ENCODE data around the gene ZBTB6. TPM values are rescaled to one million over a fixed set of nuclear protein-coding genes. Genes with fewer than 3 reads are reported as not detected.

ZBTB6 gene
- total and polyA plus RNA-seq, 9 of the 15 experiments (the other 6 are each of a cell fraction or from before 2014, with no cell fraction given) = 1.4 to 7.2 (median 5.3) TPM

DNA sequence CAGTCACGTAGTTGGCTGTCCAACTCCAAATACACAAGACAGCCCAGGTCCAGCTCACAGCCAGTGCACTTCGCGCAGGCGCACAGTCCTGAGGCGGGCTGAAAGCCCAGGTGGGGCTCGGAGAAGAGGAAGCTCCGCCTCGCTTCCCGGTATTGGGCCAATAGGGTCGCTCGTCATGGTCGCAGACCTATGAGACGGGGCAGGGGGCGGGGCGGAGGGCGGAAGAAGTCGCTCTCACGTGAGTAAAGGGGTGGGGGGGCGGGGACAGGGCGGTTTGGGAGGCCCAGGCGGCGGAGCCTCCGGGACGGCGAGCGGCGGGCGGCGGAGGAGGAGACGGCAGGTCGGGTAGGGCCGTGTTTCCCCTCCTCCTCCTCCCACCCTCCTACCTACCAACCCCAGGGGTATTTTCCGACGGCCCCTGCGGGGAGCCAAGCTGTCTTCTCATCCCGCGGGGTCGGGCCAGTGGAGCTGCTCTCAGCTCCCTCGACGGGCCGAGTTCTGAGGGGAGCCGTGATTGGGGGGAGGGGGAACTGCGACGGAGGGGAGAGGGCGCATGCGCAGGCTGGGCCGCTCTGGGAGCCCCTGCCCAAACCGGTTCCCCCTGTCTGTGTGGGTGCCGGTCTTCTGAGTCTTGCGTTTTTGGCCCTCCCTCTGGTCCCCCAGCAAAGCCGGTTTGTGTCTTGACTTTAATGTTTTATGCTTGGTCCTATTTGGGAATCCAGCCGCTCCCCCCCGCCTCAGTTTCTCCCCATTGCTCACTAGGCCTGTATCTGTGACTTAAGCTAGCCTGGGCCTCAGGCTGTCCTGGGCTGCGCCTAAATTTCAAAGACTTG lies 27.8 kb upstream of the ZBTB6 start, which contains the start of gene RABGAP1 (continued):
- TF ChIP-seq, protein P1, sequence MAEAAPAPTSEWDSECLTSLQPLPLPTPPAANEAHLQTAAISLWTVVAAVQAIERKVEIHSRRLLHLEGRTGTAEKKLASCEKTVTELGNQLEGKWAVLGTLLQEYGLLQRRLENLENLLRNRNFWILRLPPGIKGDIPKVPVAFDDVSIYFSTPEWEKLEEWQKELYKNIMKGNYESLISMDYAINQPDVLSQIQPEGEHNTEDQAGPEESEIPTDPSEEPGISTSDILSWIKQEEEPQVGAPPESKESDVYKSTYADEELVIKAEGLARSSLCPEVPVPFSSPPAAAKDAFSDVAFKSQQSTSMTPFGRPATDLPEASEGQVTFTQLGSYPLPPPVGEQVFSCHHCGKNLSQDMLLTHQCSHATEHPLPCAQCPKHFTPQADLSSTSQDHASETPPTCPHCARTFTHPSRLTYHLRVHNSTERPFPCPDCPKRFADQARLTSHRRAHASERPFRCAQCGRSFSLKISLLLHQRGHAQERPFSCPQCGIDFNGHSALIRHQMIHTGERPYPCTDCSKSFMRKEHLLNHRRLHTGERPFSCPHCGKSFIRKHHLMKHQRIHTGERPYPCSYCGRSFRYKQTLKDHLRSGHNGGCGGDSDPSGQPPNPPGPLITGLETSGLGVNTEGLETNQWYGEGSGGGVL (CRISPR knock-in tag; IDR thresholded peaks at IDR 0.05) = no peak
- TF ChIP-seq NONO (IDR thresholded peaks at IDR 0.05; ENCODE audit: low read depth in 2 of 2, low read length in 1 of 2) (no peak), HDAC3 (IDR thresholded peaks at IDR 0.05; ENCODE audit: borderline replicate concordance, partially characterized antibody) (no peak), FOXO4 (CRISPR knock-in tag; IDR thresholded peaks at IDR 0.05) (no peak), ESRRB (CRISPR knock-in tag; IDR thresholded peaks at IDR 0.05; ENCODE audit: borderline replicate concordance) (no peak), HDAC2 (IDR thresholded peaks at IDR 0.05) (no peak), ZNF143 (CRISPR knock-in tag; IDR thresholded peaks at IDR 0.05) (no peak), SMC3 (conservative IDR thresholded peaks at IDR 0.05; ENCODE audit: insufficient read depth, low read depth, low read length) (no peak), NFRKB (IDR thresholded peaks at IDR 0.05; ENCODE audit: low read depth) (no peak), ETV1 (tag; conservative IDR thresholded peaks at IDR 0.05; ENCODE audit: low read depth) (no peak), SOX6 (IDR thresholded peaks at IDR 0.05) (peak; percentile 34; the same call in 1 of the 2 replicates), GABPB1 (CRISPR knock-in tag; IDR thresholded peaks at IDR 0.05) (peak; percentile 73), ELF1 (tag; IDR thresholded peaks at IDR 0.05) (peak; percentile 84), CBX5 (IDR thresholded peaks at IDR 0.05; ENCODE audit: borderline replicate concordance, low read depth) (peak; percentile 98), ZNF24 (IDR thresholded peaks at IDR 0.05) (no peak), EP300 (IDR thresholded peaks at IDR 0.05; ENCODE audit: low read length) (0 out of 2 replicates have a peak, but pooled peaks have one; percentile 4), TOE1 (IDR thresholded peaks at IDR 0.05; ENCODE audit: borderline replicate concordance) (peak; percentile 38; the same call in 1 of the 2 replicates), TOE1 (CRISPR knock-in tag; IDR thresholded peaks at IDR 0.05; ENCODE audit: borderline replicate concordance, low read depth) (no peak), U2AF2 (optimal IDR thresholded peaks at IDR 0.05; ENCODE audit: low read depth, low read length) (no peak), EWSR1 (IDR thresholded peaks at IDR 0.05; ENCODE audit: borderline replicate concordance, low read depth, partially characterized antibody) (no peak), NCOA4 (IDR thresholded peaks at IDR 0.05; ENCODE audit: partially characterized antibody) (no peak), USF2 (CRISPR knock-in tag; IDR thresholded peaks at IDR 0.05) (no peak), ZNF197 (CRISPR knock-in tag; IDR thresholded peaks at IDR 0.05; ENCODE audit: low read depth) (no peak), BMI1 (IDR thresholded peaks at IDR 0.05; ENCODE audit: low read length) (no peak), TEAD1 (CRISPR knock-in tag; IDR thresholded peaks at IDR 0.05) (0 out of 4 replicates have a peak, but pooled peaks of 1 of the 2 experiments have one; percentile 61)
